Measurements from ENCODE around the gene NOS1AP. TPM values are rescaled to one million over a fixed set of nuclear protein-coding genes. Genes with fewer than 3 reads are reported as not detected.

The NOS1AP gene
- total RNA-seq, 1 experiment from 2014 or later = 2.4 TPM

GRCh38 chr1:162222014-162222413, 152.5 kb downstream of the NOS1AP start:
- CTCF ChIA-PET = interaction anchor here (0.5 to 2.3 kb wide), 5 partner anchors 17 to 860 kb away, joined by 3 to 7 read pairs (median 3); no protein-coding TSS in a partner anchor
- BruUV-seq (replicated peaks) = no TSS peak
- POLR2A ChIA-PET = interaction anchor here (0.6 to 2.0 kb wide), 4 partner anchors 9 to 117 kb away, joined by 3 to 6 read pairs (median 3); no protein-coding TSS in a partner anchor
- H3K4me3 Mint-ChIP-seq (ENCODE audit: unreplicated experiment) = no peak overlapping the region
- H3K36me3 Mint-ChIP-seq (ENCODE audit: insufficient read depth, unreplicated experiment) = no peaks in the 10 kb centered on the region
- H3K27ac Mint-ChIP-seq (ENCODE audit: low read depth, unreplicated experiment) = no peak overlapping the region
- TF ChIP-seq CTCF (IDR thresholded peaks at IDR 0.05; ENCODE audit: unreplicated experiment) = no peak
- no peaks in the 10 kb centered on the region for H3K27me3 Mint-ChIP-seq (ENCODE audit: insufficient read depth, unreplicated experiment)
- no peaks in the 10 kb centered on the region for H3K4me1 Mint-ChIP-seq (ENCODE audit: insufficient read depth, unreplicated experiment)
- no peak for DNase-seq (ENCODE audit: unreplicated experiment)
- no peaks in the 10 kb centered on the region for H3K9me3 Mint-ChIP-seq (ENCODE audit: unreplicated experiment)
- intact Hi-C loops (cut with micrococcal nuclease) = no loop called here

DNA sequence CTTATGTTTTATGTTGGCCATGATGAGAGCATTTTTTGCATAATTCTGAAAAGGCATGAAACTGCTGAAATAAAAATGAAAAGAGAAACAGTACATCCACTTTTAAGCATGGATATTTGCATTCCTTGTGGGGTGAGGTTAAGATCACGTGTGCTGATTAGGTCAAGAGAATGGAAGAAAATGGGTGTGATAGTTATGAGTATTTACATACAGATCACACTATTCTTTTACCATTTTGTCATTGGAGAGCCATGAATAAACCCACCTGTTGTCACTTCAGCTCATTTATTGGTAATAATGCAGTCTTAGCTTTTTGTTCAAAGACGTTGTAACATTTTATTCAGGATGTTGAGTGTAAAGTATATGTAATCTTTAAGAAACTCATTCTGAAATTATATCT, 153.2 kb downstream of the NOS1AP start:
- CTCF ChIA-PET = interaction anchor here (0.6 to 2.3 kb wide), 6 partner anchors 18 to 167 kb away, joined by 3 to 7 read pairs (median 4); no protein-coding TSS in a partner anchor
- no peak for TF ChIP-seq CTCF (IDR thresholded peaks at IDR 0.05; ENCODE audit: unreplicated experiment)
- Mint-ChIP-seq H3K4me3 (ENCODE audit: unreplicated experiment) (no peak overlapping the region), H3K9me3 (ENCODE audit: unreplicated experiment) (no peaks in the 10 kb centered on the region), H3K27me3 (ENCODE audit: insufficient read depth, unreplicated experiment) (no peaks in the 10 kb centered on the region), H3K4me1 (ENCODE audit: insufficient read depth, unreplicated experiment) (no peaks in the 10 kb centered on the region), H3K36me3 (ENCODE audit: insufficient read depth, unreplicated experiment) (no peaks in the 10 kb centered on the region), H3K27ac (ENCODE audit: low read depth, unreplicated experiment) (no peak overlapping the region)
- POLR2A ChIA-PET = interaction anchor here (0.8 to 2.0 kb wide), 3 partner anchors 9 to 131 kb away, joined by 3 to 6 read pairs (median 3); no protein-coding TSS in a partner anchor
- no TSS peak for BruUV-seq (replicated peaks)
- intact Hi-C loops (cut with micrococcal nuclease) = no loop called here
- DNase-seq (ENCODE audit: unreplicated experiment) = no peak

DNA sequence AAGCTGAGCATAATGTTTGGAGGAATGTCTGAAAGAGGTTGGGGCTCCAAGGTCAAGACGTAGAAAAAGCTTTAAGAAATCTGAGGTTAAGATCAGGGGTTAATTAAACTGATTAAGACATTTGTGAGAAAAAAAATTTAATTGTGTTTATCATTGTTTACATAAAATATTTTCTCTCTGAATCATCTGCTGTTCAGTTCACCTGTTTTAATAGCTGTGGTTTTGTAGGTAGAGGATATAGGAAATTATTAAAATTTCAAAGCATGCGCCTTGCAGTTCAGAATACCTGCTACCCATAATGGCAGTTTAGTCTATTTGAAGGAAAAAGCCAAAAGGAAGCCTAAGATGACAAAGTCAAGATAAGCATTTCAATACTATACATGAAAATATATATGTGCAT, 154.0 kb downstream of the NOS1AP start:
- no peaks in the 10 kb centered on the region for H3K9me3 Mint-ChIP-seq (ENCODE audit: unreplicated experiment)
- no peak for TF ChIP-seq CTCF (IDR thresholded peaks at IDR 0.05; ENCODE audit: unreplicated experiment)
- H3K4me1 Mint-ChIP-seq (ENCODE audit: insufficient read depth, unreplicated experiment) = no peaks in the 10 kb centered on the region
- no peak overlapping the region for H3K4me3 Mint-ChIP-seq (ENCODE audit: unreplicated experiment)
- no peak overlapping the region for H3K27ac Mint-ChIP-seq (ENCODE audit: low read depth, unreplicated experiment)
- no peaks in the 10 kb centered on the region for H3K27me3 Mint-ChIP-seq (ENCODE audit: insufficient read depth, unreplicated experiment)
- intact Hi-C loops (cut with micrococcal nuclease) = no loop called here
- CTCF ChIA-PET = interaction anchor here (0.8 kb wide), 1 partner anchor 167 kb away, joined by 3 read pairs; no protein-coding TSS in a partner anchor
- H3K36me3 Mint-ChIP-seq (ENCODE audit: insufficient read depth, unreplicated experiment) = no peaks in the 10 kb centered on the region
- no TSS peak for BruUV-seq (replicated peaks)
- POLR2A ChIA-PET = interaction anchor here (0.7 to 2.0 kb wide), 3 partner anchors 10 to 167 kb away, joined by 3 to 6 read pairs (median 3); no protein-coding TSS in a partner anchor
- DNase-seq (ENCODE audit: unreplicated experiment) = no peak

- CTCF ChIA-PET = interaction anchor here (1.3 kb wide), 1 partner anchor 168 kb away, joined by 4 read pairs; no protein-coding TSS in a partner anchor
- no peak for TF ChIP-seq CTCF (IDR thresholded peaks at IDR 0.05; ENCODE audit: unreplicated experiment)
- Mint-ChIP-seq H3K36me3 (ENCODE audit: insufficient read depth, unreplicated experiment) (no peaks in the 10 kb centered on the region), H3K4me1 (ENCODE audit: insufficient read depth, unreplicated experiment) (no peaks in the 10 kb centered on the region), H3K27ac (ENCODE audit: low read depth, unreplicated experiment) (no peak overlapping the region), H3K4me3 (ENCODE audit: unreplicated experiment) (no peak overlapping the region), H3K9me3 (ENCODE audit: unreplicated experiment) (no peaks in the 10 kb centered on the region), H3K27me3 (ENCODE audit: insufficient read depth, unreplicated experiment) (no peaks in the 10 kb centered on the region)
- no TSS peak for BruUV-seq (replicated peaks)
- intact Hi-C loops (cut with micrococcal nuclease) = no loop called here
- POLR2A ChIA-PET = interaction anchor here (1.6 kb wide), 1 partner anchor 11 kb away, joined by 4 read pairs; no protein-coding TSS in a partner anchor
- DNase-seq (ENCODE audit: unreplicated experiment) = no peak
These were observed 154.8 kb downstream of the NOS1AP start for GRCh38 chr1:162224267-162224666.
